NCI-H1105 treated with DMSO at 0.1 percent for 48 hours (cell line): ENCODE measurements around the gene HNF1B.

Source experiments
- DNase-seq: peaks from one replicate; lab custom pipeline; 2025; lab: John Stamatoyannopoulos, UW

The HNF1B gene

DNA sequence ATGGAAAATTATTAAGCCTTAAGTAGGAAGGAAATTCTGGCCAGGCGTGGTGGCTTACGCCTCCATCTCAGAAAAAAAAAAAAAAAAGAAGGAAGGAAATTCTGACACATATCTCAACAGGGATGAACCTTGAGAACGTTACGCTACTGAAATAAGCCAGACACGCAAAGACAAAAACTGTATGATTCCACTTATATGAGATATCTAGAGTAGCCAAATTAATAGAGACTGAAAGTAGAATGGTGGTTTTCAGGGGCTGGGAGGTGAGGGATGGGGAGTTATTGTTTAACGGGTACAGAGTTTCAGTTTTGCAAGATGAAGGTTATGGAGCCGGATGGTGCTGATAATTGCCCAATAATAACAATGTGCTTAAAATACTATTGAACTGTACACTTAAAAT, 16.2 kb upstream of the HNF1B start:
- DNase-seq = no peak

DNA sequence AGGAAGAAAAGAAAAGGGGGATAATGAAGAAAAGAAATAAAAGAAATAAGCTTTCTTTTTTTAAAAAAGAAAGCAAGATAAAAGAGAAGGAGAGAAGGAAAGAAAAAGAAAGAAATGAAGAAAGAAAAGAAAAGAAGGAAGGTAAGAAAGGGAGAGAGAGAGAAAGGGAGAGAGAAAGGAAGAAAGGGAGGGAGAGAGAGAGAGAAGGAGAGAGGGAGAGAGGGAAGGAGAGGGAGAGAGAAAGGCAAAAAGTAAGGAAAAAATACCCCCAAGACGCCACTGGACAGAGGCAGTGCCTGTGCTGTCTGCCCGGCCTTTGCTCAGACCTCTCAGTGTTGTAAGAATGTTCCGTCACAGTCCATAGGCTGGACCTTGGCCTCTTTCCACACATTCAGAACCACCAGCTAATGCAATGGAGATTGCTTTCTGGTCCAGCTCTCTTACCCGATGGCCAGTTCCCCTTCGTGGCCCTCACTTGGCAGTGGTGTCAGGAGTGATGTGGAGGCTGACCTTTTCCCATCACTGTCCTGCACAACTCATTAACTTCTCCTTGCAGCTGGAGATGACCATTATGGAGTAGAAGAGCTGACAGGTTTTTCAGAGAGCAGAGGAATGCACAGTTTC, 14.3 kb upstream of the HNF1B start:
- no peak for DNase-seq

DNA sequence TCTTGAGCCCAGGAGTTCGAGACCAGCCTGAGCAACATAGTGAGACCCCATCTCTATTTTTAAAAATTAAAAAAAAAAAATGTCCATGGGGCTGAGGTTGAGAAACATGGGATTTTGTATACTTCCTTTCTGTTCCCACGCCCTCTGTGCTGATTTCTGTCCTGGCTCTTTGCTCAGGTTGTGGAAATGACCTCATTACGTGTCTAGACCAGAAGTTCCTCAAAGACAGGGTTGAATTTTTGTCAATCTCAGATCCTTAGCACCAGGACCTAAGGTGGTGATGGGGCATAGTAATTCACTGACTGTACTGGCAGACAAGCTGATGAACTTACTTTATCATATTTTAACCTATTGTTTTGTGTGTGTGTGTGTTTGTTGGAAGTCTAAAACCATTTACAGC, 11.2 kb upstream of the HNF1B start:
- no peak for DNase-seq

DNA sequence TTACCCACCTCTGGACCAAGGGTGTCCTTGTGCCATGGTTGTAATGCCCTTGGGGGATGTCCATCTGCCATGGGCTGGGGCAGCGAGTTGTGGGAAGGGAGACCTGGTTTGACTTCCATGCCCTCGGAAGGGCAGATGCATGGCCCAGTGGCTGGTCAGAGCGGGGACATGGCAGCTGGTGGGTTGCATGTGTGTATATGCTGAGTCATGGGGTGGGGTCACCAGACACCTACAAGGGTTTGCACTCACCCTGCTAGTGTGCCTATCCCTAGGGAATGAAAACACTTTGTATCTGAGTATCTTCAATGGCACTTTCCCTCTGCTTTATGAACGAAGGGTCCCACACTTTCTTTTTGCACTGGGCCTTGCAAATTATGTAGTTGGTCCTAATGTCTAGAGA, 10.6 kb upstream of the HNF1B start:
- DNase-seq = no peak

DNA sequence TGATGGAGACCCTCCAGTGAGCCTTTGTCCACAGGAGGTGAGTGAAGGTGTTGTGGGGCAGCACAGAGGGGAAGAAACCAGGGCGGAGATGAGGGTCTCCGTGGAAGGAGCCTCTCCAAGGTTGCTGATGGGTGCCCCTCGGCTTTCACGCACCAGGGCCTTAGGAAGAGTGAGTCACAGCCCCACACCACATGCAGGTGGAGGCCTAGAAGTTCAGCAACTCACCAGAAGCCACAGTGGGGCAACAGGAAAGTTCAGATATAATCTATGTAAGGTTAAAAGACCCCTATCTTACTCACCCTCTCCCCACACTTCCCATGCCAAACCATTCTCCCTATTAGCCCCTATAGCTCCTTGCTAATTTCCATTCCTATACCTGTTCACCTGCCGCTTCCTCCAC, 9.5 kb upstream of the HNF1B start:
- DNase-seq = no peak

DNA sequence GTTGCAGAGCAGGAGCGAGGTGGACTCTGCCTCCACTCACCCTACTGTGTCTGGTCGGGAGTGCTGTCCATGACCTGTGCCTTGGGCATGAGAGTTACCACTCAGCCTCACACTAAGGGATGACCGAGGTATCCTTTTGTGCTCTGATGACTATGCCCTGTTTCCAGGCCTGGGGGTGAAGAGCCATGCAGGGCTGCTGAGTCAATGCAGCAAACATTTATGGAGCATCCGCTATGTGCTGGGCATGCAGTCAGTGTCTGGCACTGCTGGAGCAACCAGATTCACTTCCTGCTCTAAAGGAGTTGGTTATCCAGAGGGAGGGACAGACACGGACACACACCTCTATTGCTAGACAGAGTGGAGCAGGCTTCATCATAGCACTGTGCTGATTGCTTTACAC, 7.6 kb upstream of the HNF1B start:
- DNase-seq = no peak

DNA sequence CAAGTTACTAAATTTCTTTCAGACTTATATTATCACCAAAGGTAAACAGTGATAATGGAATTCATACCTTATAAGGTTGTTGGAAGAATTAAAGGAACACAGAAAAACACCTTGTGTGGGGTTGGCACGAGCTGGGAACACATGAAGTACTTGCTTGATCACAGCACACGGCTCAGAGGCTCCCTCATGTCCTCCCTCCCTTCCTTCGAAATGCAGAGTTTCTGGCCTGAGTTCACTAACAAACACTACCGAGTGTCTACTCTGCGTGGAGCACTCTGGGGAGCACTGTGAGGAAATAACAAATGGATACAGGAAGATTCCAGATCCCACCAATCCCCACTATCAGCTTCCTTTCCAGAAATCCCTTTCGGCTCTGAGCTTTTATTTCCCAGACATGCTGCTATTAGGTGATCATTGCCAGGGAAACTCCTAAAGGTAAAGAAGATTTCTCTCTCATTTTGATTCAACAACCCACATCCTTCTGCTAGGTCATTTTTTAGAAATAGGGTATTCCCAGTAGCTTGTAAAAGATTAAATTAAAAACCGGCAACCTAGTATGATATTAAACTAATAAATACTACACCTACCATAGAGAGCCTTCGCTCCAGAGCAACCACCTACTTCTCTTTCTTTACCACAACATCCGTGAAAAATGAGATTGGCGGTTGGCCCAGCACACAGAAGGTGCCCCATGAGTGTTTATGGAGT, 6.1 kb upstream of the HNF1B start:
- DNase-seq = no peak

DNA sequence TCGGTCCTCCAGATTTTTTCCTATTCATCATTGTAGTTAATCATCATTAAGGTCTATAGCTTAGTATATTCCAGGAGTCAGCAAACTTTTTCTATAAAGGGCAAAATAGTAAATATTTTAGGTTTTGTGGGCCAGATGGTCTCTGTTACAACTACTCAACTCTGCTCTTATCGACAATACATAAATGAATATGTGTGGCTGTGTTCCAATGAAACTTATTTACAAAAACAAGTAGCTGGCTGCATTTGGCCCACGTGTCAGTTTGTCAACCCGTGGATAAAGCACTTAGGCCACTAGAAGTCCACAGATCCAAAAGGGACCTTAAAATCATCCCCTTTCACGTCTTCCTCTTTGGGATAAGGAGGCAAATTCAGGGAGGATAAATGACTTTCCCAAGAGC, 5.4 kb upstream of the HNF1B start:
- DNase-seq = no peak

DNA sequence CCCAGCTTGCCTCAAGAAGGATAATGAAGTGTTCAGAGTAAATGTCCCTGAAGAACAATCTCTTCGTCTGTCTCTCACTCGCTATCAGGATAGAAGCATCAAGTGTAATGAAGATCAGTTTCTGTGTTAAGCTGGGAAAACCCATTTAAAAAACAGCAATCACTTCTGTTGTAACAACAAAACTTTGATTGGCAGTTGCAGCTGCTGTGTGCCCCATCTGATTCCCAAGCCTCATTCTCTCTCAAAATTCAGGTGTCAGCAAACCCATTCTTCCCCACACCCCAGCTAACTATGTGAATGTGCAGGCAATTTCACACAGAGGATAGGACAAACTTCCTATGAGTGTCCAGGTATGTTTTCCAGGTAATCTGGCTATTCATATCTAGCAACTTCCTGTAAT, 2.4 kb upstream of the HNF1B start:
- no peak for DNase-seq

DNA sequence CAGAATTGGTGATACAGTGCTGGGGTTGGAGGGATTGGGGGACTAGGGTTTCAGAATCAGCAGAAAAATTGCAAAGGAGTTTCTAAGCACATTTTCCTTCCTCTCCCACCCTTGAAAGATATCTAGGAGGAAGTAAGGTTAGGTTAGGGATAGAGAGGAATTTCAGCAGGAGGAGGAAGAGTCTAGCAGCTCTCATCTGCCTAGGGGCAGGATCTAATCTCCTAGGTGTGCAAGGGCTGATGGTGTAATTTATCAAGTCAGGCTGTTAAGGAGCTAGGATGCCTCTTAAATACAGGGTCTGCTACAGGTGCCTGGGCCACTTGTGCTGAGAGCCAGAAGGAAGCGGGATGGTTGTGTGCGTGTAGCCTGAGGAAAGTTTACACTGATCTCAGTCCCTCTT, 1.8 kb upstream of the HNF1B start:
- no peak for DNase-seq

DNA sequence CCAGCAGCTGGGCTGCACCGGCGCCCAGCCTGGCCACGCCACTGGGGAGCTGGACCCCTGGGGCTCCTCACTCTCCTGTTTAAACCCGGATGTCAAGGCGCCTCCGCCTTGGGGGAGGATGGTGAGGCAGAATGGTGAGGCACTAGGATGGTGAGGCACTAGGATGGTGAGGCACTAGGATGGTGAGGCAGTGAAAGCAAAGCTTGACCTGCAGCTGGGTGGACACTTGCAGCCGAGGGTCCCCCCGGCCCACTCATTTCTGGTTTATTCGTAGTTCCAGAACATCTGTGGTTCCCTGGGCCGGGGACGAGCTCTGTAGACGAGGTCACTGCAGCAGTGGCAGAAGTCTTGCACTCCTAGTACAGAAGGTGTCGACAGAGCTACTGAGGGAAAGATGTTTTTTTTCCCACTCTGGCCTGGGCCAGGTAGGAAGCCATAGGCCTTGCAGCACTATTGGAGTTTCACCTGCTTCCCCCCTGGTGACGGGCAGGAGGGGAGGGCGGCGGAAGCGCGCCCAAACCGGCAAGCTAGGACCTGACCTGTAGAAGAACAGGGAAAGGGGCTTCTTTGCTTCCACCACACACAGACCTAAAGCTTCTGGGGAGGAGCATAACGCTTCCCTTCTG, 1.1 kb upstream of the HNF1B start:
- no peak for DNase-seq

DNA sequence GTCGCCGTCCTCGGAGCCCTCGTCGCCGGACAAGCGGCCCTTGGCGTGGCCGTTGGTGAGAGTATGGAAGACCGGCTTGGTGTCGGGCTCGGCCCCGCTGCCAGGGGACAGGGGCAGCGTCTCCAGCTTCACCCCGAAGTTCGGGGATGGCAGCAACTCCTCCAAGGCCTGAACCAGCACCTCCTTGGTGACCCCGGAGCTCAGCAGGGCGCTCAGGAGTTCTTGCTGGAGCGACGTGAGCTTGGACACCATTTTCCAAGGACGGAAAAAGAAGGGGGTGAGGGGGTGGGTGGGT, 279 bp downstream of the HNF1B start:
- DNase-seq = no peak

DNA sequence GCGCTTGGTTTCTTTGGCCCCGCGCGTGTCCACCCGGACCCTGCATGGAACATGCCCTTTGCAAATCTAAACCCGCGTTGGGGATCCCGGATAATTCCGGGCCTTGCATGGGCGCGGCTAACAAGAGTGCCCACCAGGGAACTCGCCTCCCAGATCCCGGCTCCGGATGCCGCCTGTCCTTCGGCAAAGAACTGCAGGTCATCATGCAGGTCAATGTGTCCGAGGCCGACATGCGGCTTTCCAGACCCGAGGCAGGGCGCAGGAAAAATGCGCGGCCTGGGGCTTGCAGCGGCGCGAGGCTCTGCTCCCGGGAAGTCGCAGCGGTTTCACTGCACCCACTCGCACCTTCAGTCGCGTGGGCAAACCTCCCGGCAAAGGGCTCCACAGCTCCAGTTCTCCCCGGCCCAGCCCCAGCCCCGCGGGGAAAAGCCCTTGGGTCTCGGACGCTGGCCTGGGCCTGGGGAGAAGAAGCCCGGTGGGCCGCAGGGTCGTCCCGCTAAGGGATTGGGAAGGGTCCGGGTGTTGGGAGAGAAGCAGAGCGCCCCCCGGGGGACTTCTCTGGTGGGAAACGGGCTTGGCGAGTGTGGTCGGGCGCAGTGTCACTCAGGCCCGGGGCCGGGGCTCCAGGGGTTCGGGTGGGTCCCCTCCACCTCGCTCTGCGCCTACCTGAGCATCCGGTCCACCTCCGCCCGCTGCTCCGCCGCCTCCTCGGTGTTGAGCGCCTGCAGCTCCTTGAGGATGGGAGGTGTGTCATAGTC, 805 bp downstream of the HNF1B start:
- no peak for DNase-seq

DNA sequence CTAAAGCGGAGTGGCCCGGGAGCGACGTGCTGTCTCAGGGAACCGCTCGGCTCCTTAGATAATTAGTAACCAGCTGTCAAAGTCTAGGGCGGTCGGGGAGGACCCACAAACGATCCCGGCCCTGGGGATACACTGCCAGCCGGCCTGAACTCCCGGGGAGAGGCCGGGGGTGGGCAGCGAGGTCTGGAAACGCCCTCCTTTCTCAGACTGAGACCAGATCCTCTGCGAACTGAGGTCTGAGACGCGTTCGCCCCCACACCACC, 1.3 kb downstream of the HNF1B start:
- no peak for DNase-seq

DNA sequence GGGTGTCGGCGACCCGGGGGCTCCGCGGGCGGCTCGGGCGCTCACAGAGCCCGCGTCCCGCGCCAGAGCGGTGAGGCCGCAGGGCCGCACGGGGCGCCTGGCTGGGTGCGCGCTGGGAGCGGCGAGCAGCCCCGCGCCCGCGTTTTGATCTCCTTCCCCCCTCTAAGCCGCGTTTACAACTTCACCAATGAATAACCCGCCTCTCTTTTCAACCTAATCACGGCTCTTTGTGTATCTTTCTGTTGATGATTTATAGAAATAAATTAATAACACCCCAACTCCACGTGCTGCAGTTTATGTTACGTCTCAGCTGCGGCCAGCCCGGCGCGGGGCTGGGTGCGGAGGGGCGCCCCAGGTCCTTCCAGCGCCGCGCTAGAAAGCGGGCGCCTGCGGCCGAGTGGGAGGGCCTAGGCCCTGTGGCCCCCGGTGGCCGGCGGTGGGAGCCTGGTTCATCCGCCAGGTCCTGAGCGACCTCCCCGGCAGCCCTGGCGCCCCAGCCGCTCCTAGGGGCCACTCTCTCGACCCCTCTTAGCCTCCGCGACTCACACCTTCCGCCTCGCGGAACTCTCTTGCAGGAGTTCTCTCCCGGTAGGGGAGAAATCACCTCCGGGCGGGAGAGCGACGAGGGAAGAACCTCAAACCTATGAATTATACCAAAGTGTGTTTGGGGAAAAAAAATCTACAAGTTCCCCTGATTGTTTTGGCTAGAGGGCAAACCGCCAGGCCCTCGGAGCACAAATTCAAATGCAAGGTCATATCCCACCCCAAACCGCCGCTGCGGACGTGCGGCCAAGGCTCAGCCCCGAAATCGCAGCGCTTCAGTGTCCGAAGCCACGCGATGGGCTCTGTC, 1.9 kb downstream of the HNF1B start:
- DNase-seq = no peak

DNA sequence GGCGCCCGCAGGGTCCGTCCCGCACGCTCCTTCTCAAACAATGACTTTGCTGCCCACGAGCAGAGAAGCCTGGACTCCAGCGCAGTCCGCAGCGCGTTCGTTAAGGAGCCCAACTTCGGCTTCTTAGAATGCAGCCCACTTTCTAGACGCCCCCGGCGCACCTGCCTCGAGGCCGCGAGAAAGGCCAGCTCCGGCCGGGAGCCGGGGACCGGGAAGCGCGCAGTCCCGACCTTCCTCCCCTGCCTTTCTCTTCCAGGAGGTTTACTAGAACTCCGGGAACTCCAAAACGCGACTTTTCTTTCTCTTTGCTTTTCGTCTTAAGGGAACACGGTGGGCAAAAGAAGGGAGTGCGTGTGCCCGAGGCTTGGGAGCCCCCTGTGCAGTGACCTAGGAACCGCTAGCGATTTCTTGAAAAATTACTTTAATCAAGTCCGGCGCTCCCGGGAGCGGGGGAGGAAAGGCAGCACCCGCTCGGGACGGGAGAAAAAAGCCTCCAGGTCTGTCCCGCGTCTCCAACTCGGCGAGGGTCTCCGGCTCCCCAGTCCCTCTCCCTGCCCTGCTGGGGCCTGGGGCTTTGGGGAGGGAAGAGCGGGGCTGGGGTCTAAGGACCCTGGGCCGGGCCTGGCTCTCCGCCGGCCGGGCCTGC, 2.6 kb downstream of the HNF1B start:
- peak; percentile 5 for DNase-seq

DNA sequence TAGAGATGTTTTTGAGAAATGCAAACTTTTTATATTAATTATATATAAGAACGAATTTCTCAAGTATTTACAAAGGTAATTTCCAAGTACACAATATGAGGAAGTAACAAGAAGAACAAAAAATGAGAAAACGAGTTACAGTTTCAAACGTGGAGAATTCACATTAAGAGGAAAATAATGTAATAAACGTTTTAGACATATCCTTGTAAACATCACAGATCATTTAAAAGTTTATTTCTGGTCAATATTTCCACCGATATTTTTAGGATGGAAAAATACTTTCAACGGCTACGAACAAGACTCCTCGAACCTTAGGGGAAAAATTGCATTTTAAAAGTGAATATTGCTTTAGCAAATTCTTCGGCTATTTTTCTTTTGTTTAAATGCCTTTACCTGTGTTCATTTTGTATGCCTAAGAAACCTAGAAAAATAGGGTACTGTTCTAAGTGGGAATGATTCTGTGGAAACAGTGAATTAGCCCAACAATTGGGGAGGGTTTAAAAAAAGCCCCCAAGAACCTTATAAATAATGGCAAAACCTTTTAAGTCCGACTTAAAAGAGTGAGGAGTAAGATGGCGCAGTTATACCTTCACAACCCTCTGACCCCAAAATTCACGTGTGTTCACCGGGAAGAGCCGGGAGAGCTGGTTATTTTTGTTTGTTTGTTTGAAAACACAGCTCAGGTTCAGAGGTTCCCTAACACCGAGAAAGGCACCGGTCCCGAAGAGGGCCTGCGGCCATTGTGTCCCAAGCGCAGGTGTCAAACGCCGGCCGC, 3.3 kb downstream of the HNF1B start:
- DNase-seq = no peak

DNA sequence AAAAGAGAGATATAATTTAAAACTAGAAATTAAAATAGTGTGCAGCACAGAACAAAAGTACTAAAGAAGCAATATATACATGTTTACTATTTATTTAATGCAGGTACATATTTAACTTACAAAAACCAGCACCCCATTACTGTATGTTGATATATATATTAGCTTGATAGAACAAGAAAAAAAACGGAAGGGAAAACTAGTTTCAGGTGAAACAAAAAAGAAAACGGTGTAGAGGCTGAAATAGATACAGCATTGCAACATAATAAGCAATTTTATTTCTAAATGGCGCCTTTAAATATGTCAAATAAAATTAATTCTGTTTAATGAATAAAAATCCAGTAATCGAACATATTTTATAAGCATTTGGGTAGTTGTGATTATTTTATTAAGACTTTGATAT, 3.9 kb downstream of the HNF1B start:
- DNase-seq = no peak

DNA sequence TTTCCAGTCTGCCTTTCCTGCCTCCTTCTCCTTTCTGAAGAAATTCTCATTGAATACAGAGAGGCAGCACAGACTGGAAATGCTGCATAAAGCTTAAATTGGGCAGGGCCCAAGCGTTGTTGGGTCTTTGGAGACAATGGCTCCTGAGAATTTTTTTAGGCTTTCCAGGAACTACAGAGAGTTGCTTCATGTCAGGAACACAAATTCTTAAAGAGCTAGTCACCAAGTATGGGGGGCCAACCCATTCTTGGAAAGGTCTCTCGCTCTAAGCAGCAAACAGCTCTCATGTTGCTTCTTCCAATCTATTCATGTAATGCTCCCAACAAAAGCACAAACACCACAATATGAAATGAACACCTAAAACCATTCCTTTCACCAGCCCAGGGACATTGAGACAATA, 6.9 kb downstream of the HNF1B start:
- DNase-seq = no peak

DNA sequence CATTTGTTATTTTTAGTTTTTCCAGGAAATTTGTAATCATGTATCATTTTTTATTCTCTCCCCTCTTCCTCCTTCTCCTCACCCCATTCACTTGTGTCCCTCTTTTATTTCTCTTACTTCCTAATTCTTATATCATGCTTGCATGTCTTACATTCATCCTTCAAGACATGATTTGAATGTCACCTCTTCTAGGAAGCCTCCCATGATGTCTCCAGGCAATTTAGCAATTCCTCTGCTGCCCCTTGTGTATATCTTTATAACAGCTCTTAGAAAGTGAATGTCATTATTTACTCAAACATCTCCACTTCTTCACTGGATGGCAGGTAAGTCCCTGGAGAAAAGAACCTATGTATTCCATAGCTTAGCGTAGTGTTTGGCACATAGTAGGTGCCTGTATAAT, 7.8 kb downstream of the HNF1B start:
- no peak for DNase-seq

DNA sequence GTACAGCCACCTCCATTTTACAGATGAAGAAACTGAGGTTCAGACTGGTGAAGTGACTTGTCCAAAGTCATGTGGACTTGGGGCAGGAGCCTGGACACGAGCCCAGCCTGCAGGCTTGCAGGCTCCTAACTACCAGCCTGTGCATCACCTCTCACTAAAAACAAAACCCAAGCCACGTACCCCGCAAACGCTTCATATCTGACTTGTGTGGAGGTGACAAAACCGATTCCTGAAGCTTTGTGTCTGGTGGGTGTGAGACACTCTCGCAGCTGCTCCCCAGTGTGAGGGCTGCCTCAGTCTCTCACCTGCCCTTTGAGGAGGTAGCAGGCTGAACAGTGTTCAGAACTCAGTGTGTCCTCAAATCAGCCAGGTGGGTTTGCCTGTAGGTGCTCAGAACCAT, 8.4 kb downstream of the HNF1B start:
- DNase-seq = no peak
